GM12878 (cell line): Measurements from ENCODE around the gene OTUB2. TPM values are rescaled to one million over a fixed set of nuclear protein-coding genes. Genes with fewer than 3 reads are reported as not detected.

Experiments used
- ASH2L ChIP-seq: fragments of 300-600, 200-600 bp; sonication (generic); IDR thresholded peaks from 2 replicates; pipeline ENCODE4 v1.6.1; 2017; ENCODE audit warnings: low read depth, mild to moderate bottlenecking, borderline replicate concordance
- CEBPB ChIP-seq, 2 experiments: fragments of 150-350 bp in 1 of 2; IDR thresholded peaks; 2 replicates each; pipeline ENCODE4 v1.6.1; 2012 to 2014; ENCODE audit warnings: low read depth in 2 of 2, low read length in 2 of 2, borderline replicate concordance in 1 of 2, inconsistent platforms in 1 of 2
- HCFC1 ChIP-seq: fragments of 150-350 bp; IDR thresholded peaks from 2 replicates; pipeline ENCODE4 v1.6.1; 2014; ENCODE audit warnings: low read length
- KAT2A ChIP-seq: conservative IDR thresholded peaks from 2 replicates; pipeline ENCODE4 v1.6.1; 2011; ENCODE audit warnings: low read depth, low read length; ENCODE audit not compliant: control insufficient read depth
- NFIC ChIP-seq: IDR thresholded peaks from 2 replicates; pipeline ENCODE4 v1.6.1; 2012; ENCODE audit warnings: low read depth, mild to moderate bottlenecking, inconsistent platforms, low read length, moderate library complexity
- NR2F1 ChIP-seq: fragments of 450-650 bp; conservative IDR thresholded peaks from 2 replicates; pipeline ENCODE4 v1.6.1; 2017; ENCODE audit warnings: mild to moderate bottlenecking
- NRF1 ChIP-seq: conservative IDR thresholded peaks from 2 replicates; pipeline ENCODE4 v1.6.1; 2011; ENCODE audit warnings: mild to moderate bottlenecking, low read depth, low read length, improper control_type of control experiment
- PAX8 ChIP-seq: fragments of 450-650 bp; IDR thresholded peaks from 2 replicates; pipeline ENCODE4 v1.6.1; 2017; ENCODE audit warnings: mild to moderate bottlenecking, moderate library complexity
- SMAD1 ChIP-seq: fragments of 450-650 bp; IDR thresholded peaks from 2 replicates; pipeline ENCODE4 v1.6.1; 2018; ENCODE audit warnings: mild to moderate bottlenecking, low read depth; ENCODE audit not compliant: partially characterized antibody
- SMAD5 ChIP-seq: IDR thresholded peaks from 2 replicates; pipeline ENCODE4 v1.6.1; 2016; ENCODE audit warnings: antibody characterized with exemption, low read depth
- SRF ChIP-seq, 2 experiments: IDR thresholded peaks; 2 replicates each; pipeline ENCODE4 v1.6.1; 2011; ENCODE audit warnings: low read depth in 2 of 2, low read length in 2 of 2, mild to moderate bottlenecking in 1 of 2, moderate library complexity in 1 of 2
- polyA plus RNA-seq, 11 experiments: library from polyadenylated mRNA; depleted of rRNA in 4 of 11; unstranded in 6 of 11; stranded (reverse) in 5 of 11; fragments of >200 nt; fragmentation: Nextera tagmentation in 4 of 11; fragmentation: Illumina TruSeq in 1 of 11; extraction: Ambion mirVana in 4 of 11; extraction: Trizol in 1 of 11; gene quantifications; 1 replicate in 1 of 11; 2 replicates in 10 of 11; pipeline versions ENCODE4 v1.2.1 to v1.2.3, GENCODE V29; 2011 to 2016; ENCODE audit warnings: inconsistent platforms in 2 of 11, missing spikeins in 2 of 11, low read depth in 1 of 11
- total RNA-seq, 4 experiments: library from RNA; depleted of rRNA in 3 of 4; stranded (reverse); fragments of >200 nt in 3 of 4; fragmentation: Illumina TruSeq in 1 of 4; extraction: Trizol in 1 of 4; gene quantifications; 2 replicates each; pipeline versions ENCODE4 v1.2.1 to v1.2.3, GENCODE V29; 2013 to 2021
- TF ChIP-seq, protein P1 (sequence below): IDR thresholded peaks from 2 replicates; pipeline ENCODE4 v1.6.1; 2011; ENCODE audit warnings: borderline replicate concordance, low read depth, mild to moderate bottlenecking, moderate library complexity, low read length; ENCODE audit not compliant: insufficient read depth, poor library complexity, severe bottlenecking
- TF ChIP-seq, protein P2 (sequence below): IDR thresholded peaks from 2 replicates; pipeline ENCODE4 v1.6.1; 2011; ENCODE audit warnings: mild to moderate bottlenecking, low read depth, low read length, moderate library complexity; ENCODE audit not compliant: insufficient replicate concordance
- TF ChIP-seq, protein P3 (sequence below): IDR thresholded peaks from 2 replicates; pipeline ENCODE4 v1.6.1; 2011; ENCODE audit warnings: low read depth, mild to moderate bottlenecking, low read length, moderate library complexity, borderline replicate concordance; ENCODE audit errors: extremely low read depth
- TF ChIP-seq, protein P4 (sequence below): IDR thresholded peaks from 2 replicates; pipeline ENCODE4 v1.6.1; 2012; ENCODE audit warnings: mild to moderate bottlenecking, low read depth, low read length
- TF ChIP-seq, protein P5 (sequence below): fragments of 450-650 bp; IDR thresholded peaks from 2 replicates; pipeline ENCODE4 v1.6.1; 2017; ENCODE audit warnings: mild to moderate bottlenecking, moderate library complexity
- TF ChIP-seq, protein P6 (sequence below), 3 experiments: IDR thresholded peaks in 2 of 3; conservative IDR thresholded peaks in 1 of 3; 2 replicates each; pipeline ENCODE4 v1.5.1; 2011; ENCODE audit warnings: low read depth in 3 of 3, low read length in 3 of 3, mild to moderate bottlenecking in 3 of 3, control low read depth in 2 of 3, moderate library complexity in 2 of 3, inconsistent platforms in 1 of 3, mixed read lengths in 1 of 3; ENCODE audit not compliant: control insufficient read depth in 2 of 3, insufficient read depth in 1 of 3; ENCODE audit errors: extremely low read depth in 1 of 3

Gene OTUB2
- total and polyA plus RNA-seq, 10 of the 15 experiments (the other 5 are each of a cell fraction or from before 2014, with no cell fraction given), result 0.05 to 0.82 (median 0.43) TPM

DNA sequence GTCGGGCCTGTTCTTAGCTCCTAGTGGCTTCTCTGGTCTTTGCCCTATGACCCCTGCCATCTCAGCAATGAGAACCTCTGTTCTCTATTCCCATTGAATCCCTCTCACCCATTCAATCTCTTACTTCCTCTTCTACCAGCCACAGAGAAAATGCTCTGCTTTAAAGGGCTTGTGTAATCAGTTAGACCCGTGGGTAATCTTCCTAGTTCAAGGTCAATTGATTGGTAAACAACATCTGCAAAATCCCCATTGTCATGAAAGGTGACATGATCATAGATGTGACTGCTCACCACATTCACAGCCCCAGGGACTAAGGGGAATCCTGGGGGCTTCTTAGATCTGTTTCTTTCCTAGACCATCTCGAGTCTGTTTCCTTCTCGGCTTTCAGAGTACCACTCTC, 36.2 kb upstream of the OTUB2 start (continued):
- TF ChIP-seq, protein P1, sequence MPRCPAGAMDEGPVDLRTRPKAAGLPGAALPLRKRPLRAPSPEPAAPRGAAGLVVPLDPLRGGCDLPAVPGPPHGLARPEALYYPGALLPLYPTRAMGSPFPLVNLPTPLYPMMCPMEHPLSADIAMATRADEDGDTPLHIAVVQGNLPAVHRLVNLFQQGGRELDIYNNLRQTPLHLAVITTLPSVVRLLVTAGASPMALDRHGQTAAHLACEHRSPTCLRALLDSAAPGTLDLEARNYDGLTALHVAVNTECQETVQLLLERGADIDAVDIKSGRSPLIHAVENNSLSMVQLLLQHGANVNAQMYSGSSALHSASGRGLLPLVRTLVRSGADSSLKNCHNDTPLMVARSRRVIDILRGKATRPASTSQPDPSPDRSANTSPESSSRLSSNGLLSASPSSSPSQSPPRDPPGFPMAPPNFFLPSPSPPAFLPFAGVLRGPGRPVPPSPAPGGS, result peak; percentile 81
- TF ChIP-seq NRF1, result no peak
- no peak for TF ChIP-seq KAT2A
- TF ChIP-seq, protein P2, sequence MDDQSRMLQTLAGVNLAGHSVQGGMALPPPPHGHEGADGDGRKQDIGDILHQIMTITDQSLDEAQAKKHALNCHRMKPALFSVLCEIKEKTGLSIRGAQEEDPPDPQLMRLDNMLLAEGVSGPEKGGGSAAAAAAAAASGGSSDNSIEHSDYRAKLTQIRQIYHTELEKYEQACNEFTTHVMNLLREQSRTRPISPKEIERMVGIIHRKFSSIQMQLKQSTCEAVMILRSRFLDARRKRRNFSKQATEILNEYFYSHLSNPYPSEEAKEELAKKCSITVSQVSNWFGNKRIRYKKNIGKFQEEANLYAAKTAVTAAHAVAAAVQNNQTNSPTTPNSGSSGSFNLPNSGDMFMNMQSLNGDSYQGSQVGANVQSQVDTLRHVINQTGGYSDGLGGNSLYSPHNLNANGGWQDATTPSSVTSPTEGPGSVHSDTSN, result no peak
- TF ChIP-seq, protein P3, sequence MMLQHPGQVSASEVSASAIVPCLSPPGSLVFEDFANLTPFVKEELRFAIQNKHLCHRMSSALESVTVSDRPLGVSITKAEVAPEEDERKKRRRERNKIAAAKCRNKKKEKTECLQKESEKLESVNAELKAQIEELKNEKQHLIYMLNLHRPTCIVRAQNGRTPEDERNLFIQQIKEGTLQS, result no peak
- TF ChIP-seq CEBPB (IDR thresholded peaks at IDR 0.05; ENCODE audit: borderline replicate concordance in 1 of 2, low read depth in 2 of 2, low read length in 2 of 2), result no peak
- TF ChIP-seq SMAD1, result no peak
- peak; percentile 97 for TF ChIP-seq NR2F1
- no peak for TF ChIP-seq SRF (IDR thresholded peaks at IDR 0.05; ENCODE audit: low read depth in 2 of 2, low read length in 2 of 2)
- TF ChIP-seq, protein P4, sequence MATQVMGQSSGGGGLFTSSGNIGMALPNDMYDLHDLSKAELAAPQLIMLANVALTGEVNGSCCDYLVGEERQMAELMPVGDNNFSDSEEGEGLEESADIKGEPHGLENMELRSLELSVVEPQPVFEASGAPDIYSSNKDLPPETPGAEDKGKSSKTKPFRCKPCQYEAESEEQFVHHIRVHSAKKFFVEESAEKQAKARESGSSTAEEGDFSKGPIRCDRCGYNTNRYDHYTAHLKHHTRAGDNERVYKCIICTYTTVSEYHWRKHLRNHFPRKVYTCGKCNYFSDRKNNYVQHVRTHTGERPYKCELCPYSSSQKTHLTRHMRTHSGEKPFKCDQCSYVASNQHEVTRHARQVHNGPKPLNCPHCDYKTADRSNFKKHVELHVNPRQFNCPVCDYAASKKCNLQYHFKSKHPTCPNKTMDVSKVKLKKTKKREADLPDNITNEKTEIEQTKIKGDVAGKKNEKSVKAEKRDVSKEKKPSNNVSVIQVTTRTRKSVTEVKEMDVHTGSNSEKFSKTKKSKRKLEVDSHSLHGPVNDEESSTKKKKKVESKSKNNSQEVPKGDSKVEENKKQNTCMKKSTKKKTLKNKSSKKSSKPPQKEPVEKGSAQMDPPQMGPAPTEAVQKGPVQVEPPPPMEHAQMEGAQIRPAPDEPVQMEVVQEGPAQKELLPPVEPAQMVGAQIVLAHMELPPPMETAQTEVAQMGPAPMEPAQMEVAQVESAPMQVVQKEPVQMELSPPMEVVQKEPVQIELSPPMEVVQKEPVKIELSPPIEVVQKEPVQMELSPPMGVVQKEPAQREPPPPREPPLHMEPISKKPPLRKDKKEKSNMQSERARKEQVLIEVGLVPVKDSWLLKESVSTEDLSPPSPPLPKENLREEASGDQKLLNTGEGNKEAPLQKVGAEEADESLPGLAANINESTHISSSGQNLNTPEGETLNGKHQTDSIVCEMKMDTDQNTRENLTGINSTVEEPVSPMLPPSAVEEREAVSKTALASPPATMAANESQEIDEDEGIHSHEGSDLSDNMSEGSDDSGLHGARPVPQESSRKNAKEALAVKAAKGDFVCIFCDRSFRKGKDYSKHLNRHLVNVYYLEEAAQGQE, result no peak
- TF ChIP-seq SMAD5, result no peak
- TF ChIP-seq, protein P5, sequence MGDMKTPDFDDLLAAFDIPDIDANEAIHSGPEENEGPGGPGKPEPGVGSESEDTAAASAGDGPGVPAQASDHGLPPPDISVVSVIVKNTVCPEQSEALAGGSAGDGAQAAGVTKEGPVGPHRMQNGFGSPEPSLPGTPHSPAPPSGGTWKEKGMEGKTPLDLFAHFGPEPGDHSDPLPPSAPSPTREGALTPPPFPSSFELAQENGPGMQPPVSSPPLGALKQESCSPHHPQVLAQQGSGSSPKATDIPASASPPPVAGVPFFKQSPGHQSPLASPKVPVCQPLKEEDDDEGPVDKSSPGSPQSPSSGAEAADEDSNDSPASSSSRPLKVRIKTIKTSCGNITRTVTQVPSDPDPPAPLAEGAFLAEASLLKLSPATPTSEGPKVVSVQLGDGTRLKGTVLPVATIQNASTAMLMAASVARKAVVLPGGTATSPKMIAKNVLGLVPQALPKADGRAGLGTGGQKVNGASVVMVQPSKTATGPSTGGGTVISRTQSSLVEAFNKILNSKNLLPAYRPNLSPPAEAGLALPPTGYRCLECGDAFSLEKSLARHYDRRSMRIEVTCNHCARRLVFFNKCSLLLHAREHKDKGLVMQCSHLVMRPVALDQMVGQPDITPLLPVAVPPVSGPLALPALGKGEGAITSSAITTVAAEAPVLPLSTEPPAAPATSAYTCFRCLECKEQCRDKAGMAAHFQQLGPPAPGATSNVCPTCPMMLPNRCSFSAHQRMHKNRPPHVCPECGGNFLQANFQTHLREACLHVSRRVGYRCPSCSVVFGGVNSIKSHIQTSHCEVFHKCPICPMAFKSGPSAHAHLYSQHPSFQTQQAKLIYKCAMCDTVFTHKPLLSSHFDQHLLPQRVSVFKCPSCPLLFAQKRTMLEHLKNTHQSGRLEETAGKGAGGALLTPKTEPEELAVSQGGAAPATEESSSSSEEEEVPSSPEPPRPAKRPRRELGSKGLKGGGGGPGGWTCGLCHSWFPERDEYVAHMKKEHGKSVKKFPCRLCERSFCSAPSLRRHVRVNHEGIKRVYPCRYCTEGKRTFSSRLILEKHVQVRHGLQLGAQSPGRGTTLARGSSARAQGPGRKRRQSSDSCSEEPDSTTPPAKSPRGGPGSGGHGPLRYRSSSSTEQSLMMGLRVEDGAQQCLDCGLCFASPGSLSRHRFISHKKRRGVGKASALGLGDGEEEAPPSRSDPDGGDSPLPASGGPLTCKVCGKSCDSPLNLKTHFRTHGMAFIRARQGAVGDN, result peak; percentile 99
- TF ChIP-seq ASH2L, result no peak
- TF ChIP-seq PAX8, result no peak
- peak; percentile 75; the same call in 1 of the 2 replicates for TF ChIP-seq NFIC
- TF ChIP-seq, protein P6, sequence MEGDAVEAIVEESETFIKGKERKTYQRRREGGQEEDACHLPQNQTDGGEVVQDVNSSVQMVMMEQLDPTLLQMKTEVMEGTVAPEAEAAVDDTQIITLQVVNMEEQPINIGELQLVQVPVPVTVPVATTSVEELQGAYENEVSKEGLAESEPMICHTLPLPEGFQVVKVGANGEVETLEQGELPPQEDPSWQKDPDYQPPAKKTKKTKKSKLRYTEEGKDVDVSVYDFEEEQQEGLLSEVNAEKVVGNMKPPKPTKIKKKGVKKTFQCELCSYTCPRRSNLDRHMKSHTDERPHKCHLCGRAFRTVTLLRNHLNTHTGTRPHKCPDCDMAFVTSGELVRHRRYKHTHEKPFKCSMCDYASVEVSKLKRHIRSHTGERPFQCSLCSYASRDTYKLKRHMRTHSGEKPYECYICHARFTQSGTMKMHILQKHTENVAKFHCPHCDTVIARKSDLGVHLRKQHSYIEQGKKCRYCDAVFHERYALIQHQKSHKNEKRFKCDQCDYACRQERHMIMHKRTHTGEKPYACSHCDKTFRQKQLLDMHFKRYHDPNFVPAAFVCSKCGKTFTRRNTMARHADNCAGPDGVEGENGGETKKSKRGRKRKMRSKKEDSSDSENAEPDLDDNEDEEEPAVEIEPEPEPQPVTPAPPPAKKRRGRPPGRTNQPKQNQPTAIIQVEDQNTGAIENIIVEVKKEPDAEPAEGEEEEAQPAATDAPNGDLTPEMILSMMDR (IDR thresholded peaks at IDR 0.05 in 2 of 3, conservative IDR thresholded peaks at IDR 0.05 in 1 of 3; ENCODE audit: control insufficient read depth in 2 of 3, extremely low read depth in 1 of 3, insufficient read depth in 1 of 3, low read depth in 3 of 3, low read length in 3 of 3), result no peak
- no peak for TF ChIP-seq HCFC1
